SH-SY5Y (cell line): ENCODE data around the gene DLL4.

Experiments
- GATA2 ChIP-seq: IDR thresholded peaks from 2 replicates; pipeline ENCODE4 v1.6.1; 2011; ENCODE audit warnings: mild to moderate bottlenecking, low read depth, low read length
- GATA3 ChIP-seq: IDR thresholded peaks from 2 replicates; pipeline ENCODE4 v1.6.1; 2011; ENCODE audit warnings: low read depth, mild to moderate bottlenecking, low read length, moderate library complexity

The DLL4 gene

GRCh38 chr15:40964006-40964405 lies 34.9 kb downstream of the DLL4 start:
- no peak for TF ChIP-seq GATA3
- no peak for TF ChIP-seq GATA2

- TF ChIP-seq GATA2: no peak
- TF ChIP-seq GATA3: no peak
Measured at GRCh38 chr15:40964634-40965033, 35.5 kb downstream of the DLL4 start.

GRCh38 chr15:40968290-40969085 lies 39.3 kb downstream of the DLL4 start:
- TF ChIP-seq GATA3 (no peak), GATA2 (no peak)

- no peak for TF ChIP-seq GATA2
- no peak for TF ChIP-seq GATA3
Measured at GRCh38 chr15:40969363-40969762, 40.2 kb downstream of the DLL4 start.

- TF ChIP-seq GATA3: no peak
- TF ChIP-seq GATA2: no peak
Measured at GRCh38 chr15:40974879-40975278, 45.7 kb downstream of the DLL4 start.

- no peak for TF ChIP-seq GATA2
- no peak for TF ChIP-seq GATA3
Measured at GRCh38 chr15:40976819-40977218, 47.7 kb downstream of the DLL4 start.

GRCh38 chr15:40978141-40978540 lies 49.0 kb downstream of the DLL4 start:
- TF ChIP-seq GATA2: no peak
- no peak for TF ChIP-seq GATA3

GRCh38 chr15:40978562-40978961 lies 49.4 kb downstream of the DLL4 start:
- TF ChIP-seq GATA2 (no peak), GATA3 (no peak)

GRCh38 chr15:40981186-40981585 lies 52.0 kb downstream of the DLL4 start:
- TF ChIP-seq GATA2 (no peak), GATA3 (no peak)

GRCh38 chr15:40982855-40983254 lies 53.7 kb downstream of the DLL4 start:
- TF ChIP-seq GATA3 (no peak), GATA2 (no peak)

GRCh38 chr15:40984406-40984805 lies 55.3 kb downstream of the DLL4 start:
- TF ChIP-seq GATA3: no peak
- TF ChIP-seq GATA2: no peak

- TF ChIP-seq GATA2: no peak
Measured at GRCh38 chr15:40984964-40985363, 55.8 kb downstream of the DLL4 start.

GRCh38 chr15:40985541-40986330 lies 56.6 kb downstream of the DLL4 start:
- TF ChIP-seq GATA3: no peak
- no peak for TF ChIP-seq GATA2

- TF ChIP-seq GATA2 (no peak), GATA3 (no peak)
Measured at GRCh38 chr15:40986820-40987219, 57.7 kb downstream of the DLL4 start.

GRCh38 chr15:40988156-40988555 lies 59.0 kb downstream of the DLL4 start:
- TF ChIP-seq GATA2 (no peak), GATA3 (no peak)
